ENCODE data around the gene PCP2. TPM values are rescaled to one million over a fixed set of nuclear protein-coding genes. Genes with fewer than 3 reads are reported as not detected.

Gene PCP2
- polyA plus RNA-seq, 1 experiment = not detected

- no peaks in the 10 kb centered on the region; the same call in 1 of the 2 replicates for H3K9me3 ChIP-seq (ENCODE audit: control insufficient read depth, insufficient read depth, low read length)
- no peaks in the 10 kb centered on the region for H3K27me3 ChIP-seq (ENCODE audit: control insufficient read depth, insufficient read depth, low read length)
- H3K4me3 ChIP-seq (ENCODE audit: low read depth, low read length) = no peak overlapping the region
- ChIA-PET CTCF (no interaction called here), POLR2A (interaction anchor here (0.6 kb wide), 1 partner anchor 12 kb away, joined by 3 read pairs; no protein-coding TSS in a partner anchor)
- TF ChIP-seq, protein P1, sequence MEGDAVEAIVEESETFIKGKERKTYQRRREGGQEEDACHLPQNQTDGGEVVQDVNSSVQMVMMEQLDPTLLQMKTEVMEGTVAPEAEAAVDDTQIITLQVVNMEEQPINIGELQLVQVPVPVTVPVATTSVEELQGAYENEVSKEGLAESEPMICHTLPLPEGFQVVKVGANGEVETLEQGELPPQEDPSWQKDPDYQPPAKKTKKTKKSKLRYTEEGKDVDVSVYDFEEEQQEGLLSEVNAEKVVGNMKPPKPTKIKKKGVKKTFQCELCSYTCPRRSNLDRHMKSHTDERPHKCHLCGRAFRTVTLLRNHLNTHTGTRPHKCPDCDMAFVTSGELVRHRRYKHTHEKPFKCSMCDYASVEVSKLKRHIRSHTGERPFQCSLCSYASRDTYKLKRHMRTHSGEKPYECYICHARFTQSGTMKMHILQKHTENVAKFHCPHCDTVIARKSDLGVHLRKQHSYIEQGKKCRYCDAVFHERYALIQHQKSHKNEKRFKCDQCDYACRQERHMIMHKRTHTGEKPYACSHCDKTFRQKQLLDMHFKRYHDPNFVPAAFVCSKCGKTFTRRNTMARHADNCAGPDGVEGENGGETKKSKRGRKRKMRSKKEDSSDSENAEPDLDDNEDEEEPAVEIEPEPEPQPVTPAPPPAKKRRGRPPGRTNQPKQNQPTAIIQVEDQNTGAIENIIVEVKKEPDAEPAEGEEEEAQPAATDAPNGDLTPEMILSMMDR (IDR thresholded peaks at IDR 0.05; ENCODE audit: low read depth, low read length) = no peak
- H3K27ac ChIP-seq (ENCODE audit: low read depth, low read length) = no peak overlapping the region
- no peak for DNase-seq (ENCODE audit: low read depth, low spot score)
These were observed 16.3 kb downstream of the PCP2 start for GRCh38 chr19:7617172-7617571.

DNA sequence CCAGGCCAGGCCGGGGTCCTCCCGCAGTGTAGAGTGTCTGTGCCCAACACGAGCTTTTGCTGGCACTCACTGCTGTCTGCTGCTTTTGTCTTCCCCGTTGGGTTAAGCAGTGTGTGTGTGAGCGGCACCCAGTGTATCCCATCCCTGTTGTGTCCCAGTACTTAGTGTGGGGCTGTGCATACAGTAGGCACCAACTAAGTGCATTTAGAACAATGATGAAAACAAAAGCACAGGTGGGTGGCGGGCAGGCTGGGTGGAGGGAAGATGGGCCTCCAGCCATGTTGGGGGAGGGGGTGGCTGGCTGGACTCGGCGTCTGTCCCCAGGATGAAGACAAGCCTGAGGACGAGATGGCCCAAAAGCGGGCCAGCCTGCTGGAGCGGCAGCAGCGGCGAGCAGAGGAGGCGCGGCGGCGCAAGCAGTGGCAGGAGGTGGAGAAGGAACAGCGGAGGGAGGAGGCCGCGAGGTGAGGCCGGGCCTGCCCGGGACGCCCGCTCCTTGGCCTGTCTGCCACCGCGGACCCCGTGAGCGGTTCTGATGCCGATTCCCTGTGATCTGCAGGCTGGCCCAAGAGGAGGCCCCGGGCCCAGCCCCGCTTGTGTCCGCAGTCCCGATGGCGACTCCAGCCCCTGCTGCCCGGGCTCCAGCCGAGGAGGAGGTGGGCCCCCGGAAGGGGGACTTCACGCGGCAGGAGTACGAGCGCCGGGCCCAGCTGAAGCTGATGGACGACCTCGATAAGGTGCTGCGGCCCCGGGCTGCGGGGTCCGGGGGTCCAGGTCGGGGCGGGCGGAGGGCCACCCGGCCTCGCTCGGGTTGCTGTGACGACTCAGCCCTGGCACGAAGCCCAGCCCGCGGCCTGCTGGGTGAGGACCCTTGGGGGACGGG, 18.4 kb downstream of the PCP2 start:
- Histone ChIP-seq H3K27ac (ENCODE audit: low read depth, low read length) (no peak overlapping the region), H3K4me3 (ENCODE audit: low read depth, low read length) (no peak overlapping the region), H3K9me3 (ENCODE audit: control insufficient read depth, insufficient read depth, low read length) (no peaks in the 10 kb centered on the region; the same call in 1 of the 2 replicates), H3K27me3 (ENCODE audit: control insufficient read depth, insufficient read depth, low read length) (no peaks in the 10 kb centered on the region)
- no peak for DNase-seq (ENCODE audit: low read depth, low spot score)
- TF ChIP-seq, protein P1 (IDR thresholded peaks at IDR 0.05; ENCODE audit: low read depth, low read length) = no peak
- CTCF ChIA-PET = no interaction called here
- POLR2A ChIA-PET = no interaction called here

DNA sequence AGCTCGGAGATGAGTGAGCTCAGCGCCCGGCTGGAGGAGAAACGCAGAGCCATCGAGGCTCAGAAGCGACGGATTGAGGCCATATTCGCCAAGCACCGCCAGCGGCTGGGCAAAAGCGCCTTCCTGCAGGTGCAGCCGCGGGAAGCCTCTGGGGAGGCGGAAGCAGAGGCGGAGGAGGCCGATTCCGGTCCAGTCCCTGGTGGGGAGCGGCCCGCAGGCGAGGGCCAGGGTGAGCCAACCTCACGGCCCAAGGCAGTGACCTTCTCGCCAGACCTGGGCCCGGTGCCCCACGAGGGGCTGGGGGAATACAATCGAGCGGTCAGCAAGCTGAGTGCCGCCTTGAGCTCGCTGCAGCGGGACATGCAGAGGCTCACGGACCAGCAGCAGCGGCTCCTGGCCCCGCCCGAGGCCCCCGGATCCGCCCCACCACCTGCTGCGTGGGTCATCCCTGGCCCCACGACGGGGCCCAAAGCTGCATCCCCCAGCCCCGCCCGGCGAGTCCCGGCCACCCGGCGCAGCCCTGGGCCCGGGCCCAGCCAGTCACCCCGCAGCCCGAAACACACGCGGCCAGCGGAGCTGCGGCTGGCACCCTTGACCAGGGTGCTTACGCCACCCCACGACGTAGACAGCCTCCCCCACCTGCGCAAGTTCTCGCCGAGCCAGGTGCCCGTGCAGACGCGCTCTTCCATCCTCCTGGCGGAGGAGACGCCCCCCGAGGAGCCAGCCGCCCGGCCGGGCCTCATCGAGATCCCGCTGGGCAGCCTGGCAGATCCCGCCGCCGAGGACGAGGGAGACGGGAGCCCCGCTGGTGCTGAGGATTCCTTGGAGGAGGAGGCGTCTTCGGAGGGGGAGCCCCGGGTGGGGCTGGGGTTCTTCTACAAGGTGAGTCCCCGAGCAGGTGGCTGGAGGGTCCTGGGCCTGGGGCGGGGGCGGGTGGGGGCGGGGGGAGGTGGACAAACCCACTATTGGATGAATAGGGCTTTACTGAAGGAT, 20.9 kb downstream of the PCP2 start:
- no peaks in the 10 kb centered on the region for H3K27me3 ChIP-seq (ENCODE audit: control insufficient read depth, insufficient read depth, low read length)
- no peak overlapping the region for H3K27ac ChIP-seq (ENCODE audit: low read depth, low read length)
- H3K9me3 ChIP-seq (ENCODE audit: control insufficient read depth, insufficient read depth, low read length) = no peaks in the 10 kb centered on the region; the same call in 1 of the 2 replicates
- CTCF ChIA-PET = interaction anchor here (0.7 kb wide), 1 partner anchor 151 kb away, joined by 4 read pairs; no protein-coding TSS in a partner anchor
- H3K4me3 ChIP-seq (ENCODE audit: low read depth, low read length) = no peak overlapping the region
- POLR2A ChIA-PET = no interaction called here
- TF ChIP-seq, protein P1 (IDR thresholded peaks at IDR 0.05; ENCODE audit: low read depth, low read length) = no peak
- no peak for DNase-seq (ENCODE audit: low read depth, low spot score)

- POLR2A ChIA-PET = no interaction called here
- Histone ChIP-seq H3K9me3 (ENCODE audit: control insufficient read depth, insufficient read depth, low read length) (no peaks in the 10 kb centered on the region; the same call in 1 of the 2 replicates), H3K27ac (ENCODE audit: low read depth, low read length) (no peak overlapping the region), H3K27me3 (ENCODE audit: control insufficient read depth, insufficient read depth, low read length) (no peaks in the 10 kb centered on the region), H3K4me3 (ENCODE audit: low read depth, low read length) (no peak overlapping the region)
- CTCF ChIA-PET = interaction anchor here (0.7 kb wide), 1 partner anchor 152 kb away, joined by 4 read pairs; no protein-coding TSS in a partner anchor
- no peak for DNase-seq (ENCODE audit: low read depth, low spot score)
- TF ChIP-seq, protein P1 (IDR thresholded peaks at IDR 0.05; ENCODE audit: low read depth, low read length) = no peak
These were observed 21.8 kb downstream of the PCP2 start for GRCh38 chr19:7611541-7612279.

Data from AG04450 (cell line).